ENCODE measurements around the gene CHST13.
"Not testable (repeated sequence)": the region's sequence is repeated elsewhere in the genome, so short reads cannot be mapped to it uniquely, and the experiment has no call there.

The CHST13 gene

DNA sequence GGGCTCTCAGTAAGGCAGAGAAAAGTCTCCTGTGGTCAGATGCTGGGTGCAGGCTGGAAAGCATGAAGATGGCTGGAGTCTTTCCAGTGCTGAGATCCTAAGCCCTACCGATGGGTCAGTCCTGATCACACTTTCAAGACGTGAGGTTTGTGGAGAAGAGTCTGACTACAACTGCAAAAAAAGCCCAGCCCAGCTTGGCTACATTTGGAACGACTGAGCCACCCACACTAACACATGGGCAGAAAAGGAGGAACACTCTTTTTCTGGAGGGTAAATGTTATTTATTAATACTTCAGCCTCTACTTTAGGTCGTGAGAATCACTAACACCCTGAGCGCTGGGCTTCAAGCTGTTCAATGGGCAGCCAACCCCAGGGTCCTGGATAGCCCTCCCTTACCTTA lies 56.8 kb downstream of the CHST13 start:
- DNase-seq (ENCODE audit: low spot score), result no peak
- TF ChIP-seq, protein P1, sequence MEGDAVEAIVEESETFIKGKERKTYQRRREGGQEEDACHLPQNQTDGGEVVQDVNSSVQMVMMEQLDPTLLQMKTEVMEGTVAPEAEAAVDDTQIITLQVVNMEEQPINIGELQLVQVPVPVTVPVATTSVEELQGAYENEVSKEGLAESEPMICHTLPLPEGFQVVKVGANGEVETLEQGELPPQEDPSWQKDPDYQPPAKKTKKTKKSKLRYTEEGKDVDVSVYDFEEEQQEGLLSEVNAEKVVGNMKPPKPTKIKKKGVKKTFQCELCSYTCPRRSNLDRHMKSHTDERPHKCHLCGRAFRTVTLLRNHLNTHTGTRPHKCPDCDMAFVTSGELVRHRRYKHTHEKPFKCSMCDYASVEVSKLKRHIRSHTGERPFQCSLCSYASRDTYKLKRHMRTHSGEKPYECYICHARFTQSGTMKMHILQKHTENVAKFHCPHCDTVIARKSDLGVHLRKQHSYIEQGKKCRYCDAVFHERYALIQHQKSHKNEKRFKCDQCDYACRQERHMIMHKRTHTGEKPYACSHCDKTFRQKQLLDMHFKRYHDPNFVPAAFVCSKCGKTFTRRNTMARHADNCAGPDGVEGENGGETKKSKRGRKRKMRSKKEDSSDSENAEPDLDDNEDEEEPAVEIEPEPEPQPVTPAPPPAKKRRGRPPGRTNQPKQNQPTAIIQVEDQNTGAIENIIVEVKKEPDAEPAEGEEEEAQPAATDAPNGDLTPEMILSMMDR (IDR thresholded peaks at IDR 0.05; ENCODE audit: borderline replicate concordance, control extremely low read depth, extremely low read depth, insufficient read depth, missing control alignments), result no peak
- in situ Hi-C loops (cut with MboI; ENCODE audit: low sequenced_read_pairs, unreplicated experiment), result no loop called here

DNA sequence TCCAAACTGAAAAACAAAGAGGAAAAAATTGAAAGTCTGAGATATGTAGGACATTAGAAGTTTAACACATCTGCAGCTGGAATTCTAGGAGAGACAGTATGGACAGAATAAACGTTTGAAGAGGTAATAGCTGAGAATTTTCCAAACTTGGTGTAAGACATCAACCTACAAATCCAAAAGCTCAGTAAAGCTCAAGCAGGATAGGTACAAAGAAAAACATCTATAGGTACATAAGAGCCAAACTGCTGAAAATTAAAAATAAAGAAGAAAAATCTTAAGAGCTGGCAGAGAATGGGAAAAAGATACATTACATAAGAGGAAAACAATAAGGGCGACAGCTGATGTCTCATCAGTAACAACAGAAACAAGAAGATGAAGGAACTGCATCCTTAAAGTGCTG lies 57.6 kb downstream of the CHST13 start:
- TF ChIP-seq, protein P1 (IDR thresholded peaks at IDR 0.05; ENCODE audit: borderline replicate concordance, control extremely low read depth, extremely low read depth, insufficient read depth, missing control alignments), result no peak
- in situ Hi-C loops (cut with MboI; ENCODE audit: low sequenced_read_pairs, unreplicated experiment), result no loop called here
- no peak for DNase-seq (ENCODE audit: low spot score)

GRCh38 chr3:126582311-126582710 lies 58.4 kb downstream of the CHST13 start:
- no peak for DNase-seq (ENCODE audit: low spot score)
- in situ Hi-C loops (cut with MboI; ENCODE audit: low sequenced_read_pairs, unreplicated experiment), result no loop called here
- TF ChIP-seq, protein P1 (IDR thresholded peaks at IDR 0.05; ENCODE audit: borderline replicate concordance, control extremely low read depth, extremely low read depth, insufficient read depth, missing control alignments), result no peak

DNA sequence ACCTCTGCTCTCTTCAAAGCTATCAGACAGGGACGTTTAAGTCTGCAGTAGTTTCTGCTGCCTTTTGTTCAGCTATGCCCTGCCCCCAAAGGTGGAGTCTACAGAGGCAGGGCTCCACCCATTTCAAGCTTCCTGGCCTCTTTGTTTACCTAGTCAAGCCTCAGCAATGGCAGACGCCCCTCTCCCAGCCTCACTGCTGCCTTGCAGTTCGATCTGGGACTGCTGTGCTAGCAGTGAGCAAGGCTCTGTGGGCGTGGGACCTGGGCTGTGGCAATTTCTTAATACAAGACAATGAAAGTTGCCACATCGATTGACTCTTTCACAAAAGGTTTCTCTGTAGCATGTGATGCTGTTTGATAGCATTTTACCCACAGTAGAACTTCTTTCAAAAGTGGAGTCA lies 67.6 kb downstream of the CHST13 start:
- DNase-seq (ENCODE audit: low spot score); in situ Hi-C loops (cut with MboI; ENCODE audit: low sequenced_read_pairs, unreplicated experiment): not testable (repeated sequence)
